HepG2 (cell line): Measurements from ENCODE around the gene SAMMSON.

Experiments
- CTCF ChIP-seq: sonication (generic); formaldehyde crosslinking; IDR thresholded peaks from 2 replicates; pipeline ENCODE4 v1.5.0; 2020; ENCODE audit warnings: mild to moderate bottlenecking, missing genetic modification reagents, moderate library complexity
- E2F2 ChIP-seq: sonication (generic); formaldehyde crosslinking; IDR thresholded peaks from 2 replicates; pipeline ENCODE4 v1.4.0; 2020; ENCODE audit warnings: missing genetic modification reagents, borderline replicate concordance
- ETV6 ChIP-seq: sonication (generic); formaldehyde crosslinking; conservative IDR thresholded peaks from 2 replicates; pipeline ENCODE4 v1.4.0; 2020; ENCODE audit warnings: missing genetic modification reagents
- MXD1 ChIP-seq: sonication (generic); formaldehyde crosslinking; IDR thresholded peaks from 2 replicates; pipeline ENCODE4 v1.4.0; 2020; ENCODE audit warnings: mild to moderate bottlenecking, missing genetic modification reagents
- MXI1 ChIP-seq: IDR thresholded peaks from 3 replicates; pipeline ENCODE4 v1.6.1; 2012; ENCODE audit warnings: low read depth, low read length, inconsistent platforms, borderline replicate concordance
- NCOA1 ChIP-seq: sonication (generic); formaldehyde crosslinking; IDR thresholded peaks from 2 replicates; pipeline ENCODE4 v1.9.0; 2021; ENCODE audit warnings: missing genetic modification reagents
- POGK ChIP-seq: sonication (generic); formaldehyde crosslinking; conservative IDR thresholded peaks from 2 replicates; pipeline ENCODE4 v1.8.0; 2022; ENCODE audit warnings: mild to moderate bottlenecking, moderate library complexity, missing genetic modification reagents
- POLR2A ChIP-seq, 2 experiments: IDR thresholded peaks; 2 replicates each; pipeline ENCODE4 v1.6.1; 2011; ENCODE audit warnings: low read depth in 2 of 2, low read length in 2 of 2, mild to moderate bottlenecking in 1 of 2, moderate library complexity in 1 of 2; ENCODE audit not compliant: insufficient read depth in 1 of 2
- RAD21 ChIP-seq: fragments of 450-650 bp; formaldehyde crosslinking; IDR thresholded peaks from 2 replicates; pipeline ENCODE4 v1.5.0; 2020; ENCODE audit warnings: mild to moderate bottlenecking
- SMC3 ChIP-seq: IDR thresholded peaks from 2 replicates; pipeline ENCODE4 v1.6.1; 2011; ENCODE audit warnings: low read length, improper control_type of control experiment
- TAF1 ChIP-seq: sonication (generic); formaldehyde crosslinking; IDR thresholded peaks from 2 replicates; pipeline ENCODE4 v1.4.0; 2020; ENCODE audit warnings: missing genetic modification reagents
- THAP8 ChIP-seq: sonication (generic); formaldehyde crosslinking; IDR thresholded peaks from 2 replicates; pipeline ENCODE4 v1.5.1; 2020; ENCODE audit warnings: missing genetic modification reagents, mild to moderate bottlenecking, borderline replicate concordance

- TF ChIP-seq NCOA1 (CRISPR knock-in tag) (no peak), E2F2 (no peak), POLR2A (IDR thresholded peaks at IDR 0.05; ENCODE audit: insufficient read depth in 1 of 2, low read depth in 2 of 2, low read length in 2 of 2) (no peak), RAD21 (CRISPR knock-in tag) (no peak), TAF1 (CRISPR knock-in tag) (no peak), POGK (CRISPR knock-in tag) (no peak), MXI1 (no peak), THAP8 (CRISPR knock-in tag) (no peak), MXD1 (no peak), SMC3 (no peak), ETV6 (CRISPR knock-in tag) (no peak), CTCF (CRISPR knock-in tag) (no peak)
Observed at GRCh38 chr3:70010346-70010745, 10.8 kb downstream of the SAMMSON start.
